GM23338 (cell line): ENCODE measurements around the gene DCAF16.

Experiments
- CREB1 ChIP-seq: fragments of 250-450 bp; sonication (Bioruptor Pico); IDR thresholded peaks from 2 replicates; pipeline ENCODE4 v1.5.0; 2020; ENCODE audit warnings: low read depth, mild to moderate bottlenecking, moderate library complexity
- CTCF ChIP-seq, 2 experiments: fragments of 200-600 bp in 1 of 2; sonication (generic) in 1 of 2; conservative IDR thresholded peaks; 2 replicates each; pipeline versions ENCODE4 v1.5.1 to v1.6.1; 2016 to 2017; ENCODE audit warnings: antibody characterized with exemption in 2 of 2, low read depth in 2 of 2, mild to moderate bottlenecking in 2 of 2, moderate library complexity in 1 of 2
- EZH2 ChIP-seq: fragments of 200-600 bp; sonication (generic); IDR thresholded peaks from one replicate; pipeline ENCODE4 v1.8.0; 2017; ENCODE audit warnings: antibody characterized with exemption, mild to moderate bottlenecking, low read depth; ENCODE audit not compliant: unreplicated experiment
- EZH2phosphoT487 ChIP-seq: fragments of 200-600 bp; sonication (generic); IDR thresholded peaks from one replicate; pipeline ENCODE4 v1.8.1; 2018; ENCODE audit warnings: antibody characterized with exemption; ENCODE audit not compliant: unreplicated experiment
- JUNB ChIP-seq: IDR thresholded peaks from one replicate; pipeline ENCODE4 v1.6.1; 2016; ENCODE audit warnings: antibody characterized with exemption; ENCODE audit not compliant: unreplicated experiment
- NANOG ChIP-seq: IDR thresholded peaks from 2 replicates; pipeline ENCODE4 v1.6.1; 2016; ENCODE audit warnings: antibody characterized with exemption, borderline replicate concordance
- POLR2AphosphoS5 ChIP-seq: IDR thresholded peaks from 2 replicates; pipeline ENCODE4 v1.6.1; 2016; ENCODE audit warnings: antibody characterized with exemption, low read depth
- STAT1 ChIP-seq: IDR thresholded peaks from one replicate; pipeline ENCODE4 v1.6.1; 2016; ENCODE audit warnings: antibody characterized with exemption; ENCODE audit not compliant: unreplicated experiment
- ZNF114 ChIP-seq: fragments of 250-450 bp; sonication (Bioruptor Pico); IDR thresholded peaks from 2 replicates; pipeline ENCODE4 v1.5.0; 2020; ENCODE audit warnings: mild to moderate bottlenecking, moderate library complexity
- ZNF331 ChIP-seq: fragments of 250-450 bp; sonication (Bioruptor Pico); IDR thresholded peaks from 2 replicates; pipeline ENCODE4 v1.5.0; 2020; ENCODE audit warnings: low read depth, mild to moderate bottlenecking, moderate library complexity
- TF ChIP-seq, protein P1 (sequence below): IDR thresholded peaks from one replicate; pipeline ENCODE4 v1.6.1; 2018; ENCODE audit warnings: antibody characterized with exemption; ENCODE audit not compliant: unreplicated experiment
- TF ChIP-seq, protein P2 (sequence below): IDR thresholded peaks from 2 replicates; pipeline ENCODE4 v1.6.1; 2016; ENCODE audit warnings: antibody characterized with exemption
- TF ChIP-seq, protein P3 (sequence below): fragments of 250-450 bp; sonication (Bioruptor Pico); IDR thresholded peaks from 2 replicates; pipeline ENCODE4 v1.5.0; 2020; ENCODE audit warnings: mild to moderate bottlenecking, moderate library complexity

GRCh38 chr4:17780501-17781299 is 29.9 kb downstream of the DCAF16 start:
- no peak for TF ChIP-seq POLR2AphosphoS5
- TF ChIP-seq CTCF (conservative IDR thresholded peaks at IDR 0.05; ENCODE audit: low read depth in 2 of 2) = no peak
- peak; percentile 52 for TF ChIP-seq EZH2
- TF ChIP-seq EZH2phosphoT487 = no peak
- TF ChIP-seq, protein P1, sequence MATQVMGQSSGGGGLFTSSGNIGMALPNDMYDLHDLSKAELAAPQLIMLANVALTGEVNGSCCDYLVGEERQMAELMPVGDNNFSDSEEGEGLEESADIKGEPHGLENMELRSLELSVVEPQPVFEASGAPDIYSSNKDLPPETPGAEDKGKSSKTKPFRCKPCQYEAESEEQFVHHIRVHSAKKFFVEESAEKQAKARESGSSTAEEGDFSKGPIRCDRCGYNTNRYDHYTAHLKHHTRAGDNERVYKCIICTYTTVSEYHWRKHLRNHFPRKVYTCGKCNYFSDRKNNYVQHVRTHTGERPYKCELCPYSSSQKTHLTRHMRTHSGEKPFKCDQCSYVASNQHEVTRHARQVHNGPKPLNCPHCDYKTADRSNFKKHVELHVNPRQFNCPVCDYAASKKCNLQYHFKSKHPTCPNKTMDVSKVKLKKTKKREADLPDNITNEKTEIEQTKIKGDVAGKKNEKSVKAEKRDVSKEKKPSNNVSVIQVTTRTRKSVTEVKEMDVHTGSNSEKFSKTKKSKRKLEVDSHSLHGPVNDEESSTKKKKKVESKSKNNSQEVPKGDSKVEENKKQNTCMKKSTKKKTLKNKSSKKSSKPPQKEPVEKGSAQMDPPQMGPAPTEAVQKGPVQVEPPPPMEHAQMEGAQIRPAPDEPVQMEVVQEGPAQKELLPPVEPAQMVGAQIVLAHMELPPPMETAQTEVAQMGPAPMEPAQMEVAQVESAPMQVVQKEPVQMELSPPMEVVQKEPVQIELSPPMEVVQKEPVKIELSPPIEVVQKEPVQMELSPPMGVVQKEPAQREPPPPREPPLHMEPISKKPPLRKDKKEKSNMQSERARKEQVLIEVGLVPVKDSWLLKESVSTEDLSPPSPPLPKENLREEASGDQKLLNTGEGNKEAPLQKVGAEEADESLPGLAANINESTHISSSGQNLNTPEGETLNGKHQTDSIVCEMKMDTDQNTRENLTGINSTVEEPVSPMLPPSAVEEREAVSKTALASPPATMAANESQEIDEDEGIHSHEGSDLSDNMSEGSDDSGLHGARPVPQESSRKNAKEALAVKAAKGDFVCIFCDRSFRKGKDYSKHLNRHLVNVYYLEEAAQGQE = no peak
- no peak for TF ChIP-seq CREB1 (CRISPR knock-in tag)
- TF ChIP-seq JUNB = no peak
- no peak for TF ChIP-seq STAT1
- no peak for TF ChIP-seq ZNF331
- TF ChIP-seq, protein P2, sequence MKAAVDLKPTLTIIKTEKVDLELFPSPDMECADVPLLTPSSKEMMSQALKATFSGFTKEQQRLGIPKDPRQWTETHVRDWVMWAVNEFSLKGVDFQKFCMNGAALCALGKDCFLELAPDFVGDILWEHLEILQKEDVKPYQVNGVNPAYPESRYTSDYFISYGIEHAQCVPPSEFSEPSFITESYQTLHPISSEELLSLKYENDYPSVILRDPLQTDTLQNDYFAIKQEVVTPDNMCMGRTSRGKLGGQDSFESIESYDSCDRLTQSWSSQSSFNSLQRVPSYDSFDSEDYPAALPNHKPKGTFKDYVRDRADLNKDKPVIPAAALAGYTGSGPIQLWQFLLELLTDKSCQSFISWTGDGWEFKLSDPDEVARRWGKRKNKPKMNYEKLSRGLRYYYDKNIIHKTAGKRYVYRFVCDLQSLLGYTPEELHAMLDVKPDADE = no peak
- no peak for TF ChIP-seq NANOG
- TF ChIP-seq ZNF114 = no peak
- TF ChIP-seq, protein P3, sequence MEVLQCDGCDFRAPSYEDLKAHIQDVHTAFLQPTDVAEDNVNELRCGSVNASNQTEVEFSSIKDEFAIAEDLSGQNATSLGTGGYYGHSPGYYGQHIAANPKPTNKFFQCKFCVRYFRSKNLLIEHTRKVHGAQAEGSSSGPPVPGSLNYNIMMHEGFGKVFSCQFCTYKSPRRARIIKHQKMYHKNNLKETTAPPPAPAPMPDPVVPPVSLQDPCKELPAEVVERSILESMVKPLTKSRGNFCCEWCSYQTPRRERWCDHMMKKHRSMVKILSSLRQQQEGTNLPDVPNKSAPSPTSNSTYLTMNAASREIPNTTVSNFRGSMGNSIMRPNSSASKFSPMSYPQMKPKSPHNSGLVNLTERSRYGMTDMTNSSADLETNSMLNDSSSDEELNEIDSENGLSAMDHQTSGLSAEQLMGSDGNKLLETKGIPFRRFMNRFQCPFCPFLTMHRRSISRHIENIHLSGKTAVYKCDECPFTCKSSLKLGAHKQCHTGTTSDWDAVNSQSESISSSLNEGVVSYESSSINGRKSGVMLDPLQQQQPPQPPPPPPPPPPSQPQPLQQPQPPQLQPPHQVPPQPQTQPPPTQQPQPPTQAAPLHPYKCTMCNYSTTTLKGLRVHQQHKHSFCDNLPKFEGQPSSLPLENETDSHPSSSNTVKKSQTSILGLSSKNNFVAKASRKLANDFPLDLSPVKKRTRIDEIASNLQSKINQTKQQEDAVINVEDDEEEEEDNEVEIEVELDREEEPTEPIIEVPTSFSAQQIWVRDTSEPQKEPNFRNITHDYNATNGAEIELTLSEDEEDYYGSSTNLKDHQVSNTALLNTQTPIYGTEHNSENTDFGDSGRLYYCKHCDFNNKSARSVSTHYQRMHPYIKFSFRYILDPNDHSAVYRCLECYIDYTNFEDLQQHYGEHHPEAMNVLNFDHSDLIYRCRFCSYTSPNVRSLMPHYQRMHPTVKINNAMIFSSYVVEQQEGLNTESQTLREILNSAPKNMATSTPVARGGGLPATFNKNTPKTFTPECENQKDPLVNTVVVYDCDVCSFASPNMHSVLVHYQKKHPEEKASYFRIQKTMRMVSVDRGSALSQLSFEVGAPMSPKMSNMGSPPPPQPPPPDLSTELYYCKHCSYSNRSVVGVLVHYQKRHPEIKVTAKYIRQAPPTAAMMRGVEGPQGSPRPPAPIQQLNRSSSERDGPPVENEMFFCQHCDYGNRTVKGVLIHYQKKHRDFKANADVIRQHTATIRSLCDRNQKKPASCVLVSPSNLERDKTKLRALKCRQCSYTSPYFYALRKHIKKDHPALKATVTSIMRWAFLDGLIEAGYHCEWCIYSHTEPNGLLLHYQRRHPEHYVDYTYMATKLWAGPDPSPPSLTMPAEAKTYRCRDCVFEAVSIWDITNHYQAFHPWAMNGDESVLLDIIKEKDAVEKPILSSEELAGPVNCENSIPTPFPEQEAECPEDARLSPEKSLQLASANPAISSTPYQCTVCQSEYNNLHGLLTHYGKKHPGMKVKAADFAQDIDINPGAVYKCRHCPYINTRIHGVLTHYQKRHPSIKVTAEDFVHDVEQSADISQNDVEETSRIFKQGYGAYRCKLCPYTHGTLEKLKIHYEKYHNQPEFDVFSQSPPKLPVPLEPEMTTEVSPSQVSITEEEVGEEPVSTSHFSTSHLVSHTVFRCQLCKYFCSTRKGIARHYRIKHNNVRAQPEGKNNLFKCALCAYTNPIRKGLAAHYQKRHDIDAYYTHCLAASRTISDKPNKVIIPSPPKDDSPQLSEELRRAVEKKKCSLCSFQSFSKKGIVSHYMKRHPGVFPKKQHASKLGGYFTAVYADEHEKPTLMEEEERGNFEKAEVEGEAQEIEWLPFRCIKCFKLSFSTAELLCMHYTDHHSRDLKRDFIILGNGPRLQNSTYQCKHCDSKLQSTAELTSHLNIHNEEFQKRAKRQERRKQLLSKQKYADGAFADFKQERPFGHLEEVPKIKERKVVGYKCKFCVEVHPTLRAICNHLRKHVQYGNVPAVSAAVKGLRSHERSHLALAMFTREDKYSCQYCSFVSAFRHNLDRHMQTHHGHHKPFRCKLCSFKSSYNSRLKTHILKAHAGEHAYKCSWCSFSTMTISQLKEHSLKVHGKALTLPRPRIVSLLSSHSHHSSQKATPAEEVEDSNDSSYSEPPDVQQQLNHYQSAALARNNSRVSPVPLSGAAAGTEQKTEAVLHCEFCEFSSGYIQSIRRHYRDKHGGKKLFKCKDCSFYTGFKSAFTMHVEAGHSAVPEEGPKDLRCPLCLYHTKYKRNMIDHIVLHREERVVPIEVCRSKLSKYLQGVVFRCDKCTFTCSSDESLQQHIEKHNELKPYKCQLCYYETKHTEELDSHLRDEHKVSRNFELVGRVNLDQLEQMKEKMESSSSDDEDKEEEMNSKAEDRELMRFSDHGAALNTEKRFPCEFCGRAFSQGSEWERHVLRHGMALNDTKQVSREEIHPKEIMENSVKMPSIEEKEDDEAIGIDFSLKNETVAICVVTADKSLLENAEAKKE (CRISPR knock-in tag) = no peak
